HepG2 (cell line): ENCODE data around the gene MUC6. TPM values are rescaled to one million over a fixed set of nuclear protein-coding genes. Genes with fewer than 3 reads are reported as not detected.
A peak's percentile ranks its signal among the peaks of the same experiment; 100 is the strongest.

Experiments
- ATAC-seq: fragments of 200-7000 bp; cut with Tn5 transposase; 3 replicates; pipeline ENCODE4 v1.9.1; 2020; ENCODE audit warnings: mild to moderate bottlenecking, moderate library complexity
- BruUV-seq: library from RNA; stranded (reverse); fragments of 400-500 nt; replicated peaks from 2 replicates; lab custom pipeline; 2021; lab: Mats Ljungman, UMichigan
- CTCF ChIA-PET: fragments of 300-600 bp; formaldehyde crosslinking; extraction: SDS; loops from one replicate; lab custom pipeline; 2021; ENCODE audit warnings: low total read pairs, inconsistent platforms, low intra/inter-chr PET ratio; lab: Yijun Ruan, JAX
- POLR2A ChIA-PET: fragments of 350-600 bp; sonication (Branson Sonifier 250); formaldehyde crosslinking; loops from one replicate; lab custom pipeline; 2020; ENCODE audit warnings: antibody characterized with exemption, inconsistent platforms; lab: Yijun Ruan, JAX
- DNase-seq: peaks from one replicate; pipeline ENCODE4 v3.0.0-alpha.2; 2015; ENCODE audit warnings: low spot score
- FAIRE-seq: peaks from 3 replicates; lab custom pipeline; 2011; peaks lifted over from hg19 to GRCh38; lab: Jason Lieb, UNC
- H2AFZ ChIP-seq: one replicate; pipeline ENCODE4 v1.6.1; 2011; ENCODE audit warnings: low read length, inconsistent platforms
- H3K27ac ChIP-seq: fragments of 300-600 bp; 3 replicates; pipeline ENCODE4 v1.8.0; 2011; ENCODE audit warnings: mixed run types, mild to moderate bottlenecking, mixed read lengths, low read length, inconsistent platforms; ENCODE audit not compliant: insufficient read depth; ENCODE audit errors: extremely low read length
- H3K27me3 ChIP-seq, 2 experiments: fragments of 200-600 bp in 1 of 2; 2 replicates in 1 of 2; 3 replicates in 1 of 2; pipeline versions ENCODE4 v1.6.0 to v1.8.0; 2011; ENCODE audit warnings: low read length in 2 of 2, mild to moderate bottlenecking in 2 of 2, moderate library complexity in 2 of 2, inconsistent platforms in 1 of 2; ENCODE audit not compliant: insufficient read depth in 2 of 2, control insufficient read depth in 1 of 2
- H3K36me3 ChIP-seq, 2 experiments: fragments of 200-600 bp in 1 of 2; replicated peaks in 1 of 2; 2 replicates in 1 of 2; 3 replicates in 1 of 2; pipeline versions ENCODE4 v1.5.1 to v1.8.0; 2011; ENCODE audit warnings: low read length in 2 of 2, inconsistent platforms in 1 of 2; ENCODE audit not compliant: insufficient read depth in 2 of 2, control insufficient read depth in 1 of 2
- H3K4me1 ChIP-seq: 2 replicates; pipeline ENCODE4 v1.5.1; 2012; ENCODE audit warnings: low read length, inconsistent platforms; ENCODE audit not compliant: insufficient read depth
- H3K4me2 ChIP-seq: 2 replicates; pipeline ENCODE4 v1.6.0; 2011; ENCODE audit warnings: low read depth, low read length, inconsistent platforms
- H3K4me3 ChIP-seq, 3 experiments: fragments of 200-600 bp in 1 of 3; sonication (generic), shearing (Covaris generic) in 1 of 3; replicated peaks in 1 of 3; 2 replicates each; pipeline ENCODE4 v1.5.1; 2011 to 2016; ENCODE audit warnings: low read length in 3 of 3, inconsistent platforms in 2 of 3, low read depth in 2 of 3, mild to moderate bottlenecking in 2 of 3, control low read depth in 1 of 3, mixed read lengths in 1 of 3; ENCODE audit not compliant: insufficient read depth in 1 of 3
- H3K79me2 ChIP-seq: one replicate; pipeline ENCODE4 v1.6.1; 2011; ENCODE audit warnings: low read length, inconsistent platforms; ENCODE audit not compliant: insufficient read depth
- H3K9ac ChIP-seq: 2 replicates; pipeline ENCODE4 v1.6.0; 2011; ENCODE audit warnings: mild to moderate bottlenecking, low read depth, low read length, inconsistent platforms; ENCODE audit not compliant: insufficient read depth
- H3K9me3 ChIP-seq: 2 replicates; pipeline ENCODE4 v1.5.1; 2012; ENCODE audit warnings: mild to moderate bottlenecking, low read length
- H4K20me1 ChIP-seq: 2 replicates; pipeline ENCODE4 v1.6.0; 2011; ENCODE audit warnings: inconsistent platforms, mild to moderate bottlenecking, low read length, moderate library complexity; ENCODE audit not compliant: insufficient read depth
- ARNT ChIP-seq: fragments of 450-650 bp; IDR thresholded peaks from 2 replicates; pipeline ENCODE4 v1.6.1; 2017
- EEA1 ChIP-seq: sonication (generic); formaldehyde crosslinking; IDR thresholded peaks from 2 replicates; pipeline ENCODE4 v1.5.1; 2020; ENCODE audit warnings: mild to moderate bottlenecking, missing genetic modification reagents, borderline replicate concordance
- KLF9 ChIP-seq: IDR thresholded peaks from 2 replicates; pipeline ENCODE4 v1.6.1; 2016; ENCODE audit warnings: low read depth
- POLR2AphosphoS5 ChIP-seq: IDR thresholded peaks from 2 replicates; pipeline ENCODE4 v1.6.1; 2012; ENCODE audit warnings: low read depth, low read length
- SAP130 ChIP-seq: IDR thresholded peaks from 2 replicates; pipeline ENCODE4 v1.6.1; 2016; ENCODE audit warnings: low read depth
- ZKSCAN1 ChIP-seq: fragments of 150-350 bp; IDR thresholded peaks from 2 replicates; pipeline ENCODE4 v1.6.1; 2014; ENCODE audit warnings: low read length
- ZNF3 ChIP-seq: IDR thresholded peaks from 2 replicates; pipeline ENCODE4 v1.7.0; 2017; ENCODE audit warnings: inconsistent platforms
- ZNF343 ChIP-seq: sonication (generic); formaldehyde crosslinking; IDR thresholded peaks from 2 replicates; pipeline ENCODE4 v1.4.0; 2020; ENCODE audit warnings: mild to moderate bottlenecking, missing genetic modification reagents
- ZNF44 ChIP-seq: sonication (generic); formaldehyde crosslinking; IDR thresholded peaks from 2 replicates; pipeline ENCODE4 v1.5.1; 2020; ENCODE audit warnings: mild to moderate bottlenecking, missing genetic modification reagents
- ZNF704 ChIP-seq: sonication (generic); formaldehyde crosslinking; IDR thresholded peaks from 2 replicates; pipeline ENCODE4 v1.8.1; 2023; ENCODE audit warnings: mild to moderate bottlenecking, inconsistent platforms, moderate library complexity, missing genetic modification reagents, borderline replicate concordance
- WGBS: methylation state at CpG from one replicate; pipeline ENCODE4 v1.1.6; 2017; ENCODE audit warnings: low lambda C conversion rate; 5-methylcytosine and 5-hydroxymethylcytosine counted together
- in situ Hi-C: cut with HindIII; loops from 2 replicates; pipeline ENCODE4 v1.10.0; 2017; ENCODE audit warnings: low pct_unique_long_range_greater_than_20kb; ENCODE audit not compliant: extremely low pct_ligation_motif_present
- intact Hi-C: fragments of 100-400 bp; cut with micrococcal nuclease; formaldehyde crosslinking; loops from one replicate; pipeline ENCODE4 v1.10.0; 2022; ENCODE audit not compliant: unreplicated experiment
- polyA plus RNA-seq, 8 experiments: library from polyadenylated mRNA; depleted of rRNA in 3 of 8; stranded (reverse) in 7 of 8; unstranded in 1 of 8; fragments of >200 nt; fragmentation: Illumina TruSeq in 4 of 8; extraction: Trizol in 4 of 8; gene quantifications; 2 replicates each; pipeline versions ENCODE4 v1.2.1 to v1.2.3, GENCODE V29; 2011 to 2016; ENCODE audit warnings: low read depth in 4 of 8, missing spikeins in 1 of 8, mixed read lengths in 1 of 8; ENCODE audit not compliant: insufficient read depth in 1 of 8
- total RNA-seq, 5 experiments: library from RNA; depleted of rRNA; stranded (reverse); fragments of >200 nt; fragmentation: Illumina TruSeq; extraction: Trizol; gene quantifications; 2 replicates each; pipeline ENCODE4 v1.2.3, GENCODE V29; 2016; ENCODE audit warnings: low read depth in 1 of 5
- TF ChIP-seq, protein P1 (sequence below): sonication (generic); formaldehyde crosslinking; conservative IDR thresholded peaks from 2 replicates; pipeline ENCODE4 v1.4.0; 2020; ENCODE audit warnings: missing genetic modification reagents

Gene MUC6
- total and polyA plus RNA-seq, 2 of the 13 experiments (the other 11 are each of a cell fraction or from before 2014, with no cell fraction given) = not detected

DNA sequence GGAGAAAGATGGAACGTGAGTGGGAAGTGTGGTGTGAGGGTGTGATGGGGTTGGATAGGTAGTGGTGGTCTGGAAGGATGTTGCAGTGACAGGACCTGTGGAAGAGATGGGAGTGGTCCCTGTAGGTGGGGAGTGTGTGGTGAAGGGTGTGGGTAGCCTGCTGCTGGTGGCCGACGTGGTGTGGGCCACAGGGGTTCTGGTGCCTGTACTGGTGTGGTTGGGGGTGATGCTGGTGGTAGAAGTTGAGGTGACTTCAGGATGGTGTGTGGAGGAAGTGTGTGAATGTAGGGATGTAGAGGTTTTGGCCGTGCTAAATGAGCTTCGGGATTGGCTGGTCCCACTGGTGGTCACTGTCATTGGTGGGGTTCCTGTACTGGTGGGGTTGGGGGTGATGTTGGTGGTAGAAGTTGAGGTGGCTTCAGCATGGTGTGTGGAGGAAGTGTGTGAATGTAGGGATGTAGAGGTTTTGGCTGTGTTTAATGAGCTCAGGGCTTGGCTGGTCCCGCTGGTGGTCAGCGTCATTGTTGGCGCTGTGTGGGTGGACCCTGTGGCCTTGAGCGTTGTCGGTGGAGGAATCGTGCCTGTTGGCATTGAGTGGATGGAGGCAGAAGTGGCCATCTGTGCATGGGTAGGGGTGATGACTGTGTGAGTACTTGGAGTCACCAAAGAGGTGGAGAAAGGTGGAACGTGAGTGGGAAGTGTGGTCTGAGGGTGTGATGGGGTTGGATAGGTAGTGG, 19.1 kb downstream of the MUC6 start:
- WGBS = 76% methylated on average over 12 of the region's 12 CpGs
- DNase-seq = peak; percentile 7

More for the DNA sequence above, 19.1 kb downstream of the MUC6 start:
- ChIA-PET POLR2A (no interaction called here), CTCF (no interaction called here)
- intact Hi-C loops = no loop called here
- H3K9ac ChIP-seq = no peak overlapping the region
- FAIRE-seq (peak; percentile 53), ATAC-seq (peak; percentile 17)
- no peak overlapping the region for H3K27ac ChIP-seq
- TF ChIP-seq ZKSCAN1 (no peak), ZNF44 (CRISPR knock-in tag) (no peak), ZNF3 (CRISPR knock-in tag) (no peak), ZNF704 (CRISPR knock-in tag) (no peak), KLF9 (CRISPR knock-in tag) (no peak), POLR2AphosphoS5 (no peak), EEA1 (CRISPR knock-in tag) (no peak), ARNT (no peak), SAP130 (CRISPR knock-in tag) (no peak), ZNF343 (CRISPR knock-in tag) (no peak)
- TF ChIP-seq, protein P1, sequence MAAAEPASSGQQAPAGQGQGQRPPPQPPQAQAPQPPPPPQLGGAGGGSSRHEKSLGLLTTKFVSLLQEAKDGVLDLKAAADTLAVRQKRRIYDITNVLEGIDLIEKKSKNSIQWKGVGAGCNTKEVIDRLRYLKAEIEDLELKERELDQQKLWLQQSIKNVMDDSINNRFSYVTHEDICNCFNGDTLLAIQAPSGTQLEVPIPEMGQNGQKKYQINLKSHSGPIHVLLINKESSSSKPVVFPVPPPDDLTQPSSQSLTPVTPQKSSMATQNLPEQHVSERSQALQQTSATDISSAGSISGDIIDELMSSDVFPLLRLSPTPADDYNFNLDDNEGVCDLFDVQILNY (CRISPR knock-in tag) = no peak
- no peaks in the 10 kb centered on the region; a peak in 1 of 5 replicates for H3K27me3 ChIP-seq
- no peak overlapping the region for H3K4me3 ChIP-seq
- in situ Hi-C loops = no loop called here
- no peaks in the 10 kb centered on the region for H3K4me1 ChIP-seq
- no peak overlapping the region for H2AFZ ChIP-seq
- no TSS peak for BruUV-seq
- no peaks in the 10 kb centered on the region for H4K20me1 ChIP-seq
- no peaks in the 10 kb centered on the region for H3K9me3 ChIP-seq
- no peak overlapping the region for H3K4me2 ChIP-seq
- no peaks in the 10 kb centered on the region for H3K79me2 ChIP-seq
- H3K36me3 ChIP-seq = no peaks in the 10 kb centered on the region
